ENCODE measurements around the gene ZNF81. TPM values are rescaled to one million over a fixed set of nuclear protein-coding genes. Genes with fewer than 3 reads are reported as not detected.
A peak's percentile ranks its signal among the peaks of the same experiment; 100 is the strongest.

ZNF81 gene
- polyA plus RNA-seq, 1 donor from 2014 or later, result 7.0 TPM

GRCh38 chrX:47838361-47838760 lies 1.7 kb downstream of the ZNF81 start:
- no peak for TF ChIP-seq MXI1 (conservative IDR thresholded peaks at IDR 0.05; ENCODE audit: poor library complexity, severe bottlenecking)
- no peak for TF ChIP-seq RAD21 (conservative IDR thresholded peaks at IDR 0.05)
- TF ChIP-seq SMC3 (conservative IDR thresholded peaks at IDR 0.05; ENCODE audit: poor library complexity), result no peak
- TF ChIP-seq EP300 (conservative IDR thresholded peaks at IDR 0.05; ENCODE audit: poor library complexity, severe bottlenecking), result no peak
- no peak for TF ChIP-seq POLR2AphosphoS5 (IDR thresholded peaks at IDR 0.05)
- TF ChIP-seq TAF1 (IDR thresholded peaks at IDR 0.05; ENCODE audit: low read depth), result no peak
- TF ChIP-seq, protein P1, sequence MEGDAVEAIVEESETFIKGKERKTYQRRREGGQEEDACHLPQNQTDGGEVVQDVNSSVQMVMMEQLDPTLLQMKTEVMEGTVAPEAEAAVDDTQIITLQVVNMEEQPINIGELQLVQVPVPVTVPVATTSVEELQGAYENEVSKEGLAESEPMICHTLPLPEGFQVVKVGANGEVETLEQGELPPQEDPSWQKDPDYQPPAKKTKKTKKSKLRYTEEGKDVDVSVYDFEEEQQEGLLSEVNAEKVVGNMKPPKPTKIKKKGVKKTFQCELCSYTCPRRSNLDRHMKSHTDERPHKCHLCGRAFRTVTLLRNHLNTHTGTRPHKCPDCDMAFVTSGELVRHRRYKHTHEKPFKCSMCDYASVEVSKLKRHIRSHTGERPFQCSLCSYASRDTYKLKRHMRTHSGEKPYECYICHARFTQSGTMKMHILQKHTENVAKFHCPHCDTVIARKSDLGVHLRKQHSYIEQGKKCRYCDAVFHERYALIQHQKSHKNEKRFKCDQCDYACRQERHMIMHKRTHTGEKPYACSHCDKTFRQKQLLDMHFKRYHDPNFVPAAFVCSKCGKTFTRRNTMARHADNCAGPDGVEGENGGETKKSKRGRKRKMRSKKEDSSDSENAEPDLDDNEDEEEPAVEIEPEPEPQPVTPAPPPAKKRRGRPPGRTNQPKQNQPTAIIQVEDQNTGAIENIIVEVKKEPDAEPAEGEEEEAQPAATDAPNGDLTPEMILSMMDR (IDR thresholded peaks at IDR 0.05; ENCODE audit: poor library complexity, severe bottlenecking), result no peak
- TF ChIP-seq EZH2 (IDR thresholded peaks at IDR 0.05; ENCODE audit: borderline replicate concordance, insufficient read depth, low read length, poor library complexity, severe bottlenecking), result no peak
- TF ChIP-seq, protein P2, sequence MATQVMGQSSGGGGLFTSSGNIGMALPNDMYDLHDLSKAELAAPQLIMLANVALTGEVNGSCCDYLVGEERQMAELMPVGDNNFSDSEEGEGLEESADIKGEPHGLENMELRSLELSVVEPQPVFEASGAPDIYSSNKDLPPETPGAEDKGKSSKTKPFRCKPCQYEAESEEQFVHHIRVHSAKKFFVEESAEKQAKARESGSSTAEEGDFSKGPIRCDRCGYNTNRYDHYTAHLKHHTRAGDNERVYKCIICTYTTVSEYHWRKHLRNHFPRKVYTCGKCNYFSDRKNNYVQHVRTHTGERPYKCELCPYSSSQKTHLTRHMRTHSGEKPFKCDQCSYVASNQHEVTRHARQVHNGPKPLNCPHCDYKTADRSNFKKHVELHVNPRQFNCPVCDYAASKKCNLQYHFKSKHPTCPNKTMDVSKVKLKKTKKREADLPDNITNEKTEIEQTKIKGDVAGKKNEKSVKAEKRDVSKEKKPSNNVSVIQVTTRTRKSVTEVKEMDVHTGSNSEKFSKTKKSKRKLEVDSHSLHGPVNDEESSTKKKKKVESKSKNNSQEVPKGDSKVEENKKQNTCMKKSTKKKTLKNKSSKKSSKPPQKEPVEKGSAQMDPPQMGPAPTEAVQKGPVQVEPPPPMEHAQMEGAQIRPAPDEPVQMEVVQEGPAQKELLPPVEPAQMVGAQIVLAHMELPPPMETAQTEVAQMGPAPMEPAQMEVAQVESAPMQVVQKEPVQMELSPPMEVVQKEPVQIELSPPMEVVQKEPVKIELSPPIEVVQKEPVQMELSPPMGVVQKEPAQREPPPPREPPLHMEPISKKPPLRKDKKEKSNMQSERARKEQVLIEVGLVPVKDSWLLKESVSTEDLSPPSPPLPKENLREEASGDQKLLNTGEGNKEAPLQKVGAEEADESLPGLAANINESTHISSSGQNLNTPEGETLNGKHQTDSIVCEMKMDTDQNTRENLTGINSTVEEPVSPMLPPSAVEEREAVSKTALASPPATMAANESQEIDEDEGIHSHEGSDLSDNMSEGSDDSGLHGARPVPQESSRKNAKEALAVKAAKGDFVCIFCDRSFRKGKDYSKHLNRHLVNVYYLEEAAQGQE (IDR thresholded peaks at IDR 0.05; ENCODE audit: borderline replicate concordance), result no peak
- H3K79me2 ChIP-seq (replicated peaks; ENCODE audit: insufficient read depth, low read length), result no peaks in the 10 kb centered on the region
- peak overlapping the region; percentile 74 for H3K4me3 ChIP-seq (ENCODE audit: low read length)
- H2AFZ ChIP-seq (ENCODE audit: low read depth, low read length), result no peak overlapping the region
- no peak overlapping the region for H3K27ac ChIP-seq (ENCODE audit: low read length)
- H3K9me2 ChIP-seq (ENCODE audit: insufficient read depth, low read length), result no peaks in the 10 kb centered on the region
- no peaks in the 10 kb centered on the region for H3F3A ChIP-seq (ENCODE audit: insufficient read depth, low read length, poor library complexity, severe bottlenecking)
- no peaks in the 10 kb centered on the region for H3K27me3 ChIP-seq (ENCODE audit: insufficient read depth, low read depth, low read length)
- H3K36me3 ChIP-seq (ENCODE audit: insufficient read depth, low read length), result no peaks in the 10 kb centered on the region
- H4K20me1 ChIP-seq (ENCODE audit: insufficient read depth), result no peaks in the 10 kb centered on the region
- no peak overlapping the region for H3K4me2 ChIP-seq (ENCODE audit: low read length)
- no peak overlapping the region for H3K9ac ChIP-seq (ENCODE audit: low read length)
- no peaks in the 10 kb centered on the region for H3K9me3 ChIP-seq (ENCODE audit: low read length)

DNA sequence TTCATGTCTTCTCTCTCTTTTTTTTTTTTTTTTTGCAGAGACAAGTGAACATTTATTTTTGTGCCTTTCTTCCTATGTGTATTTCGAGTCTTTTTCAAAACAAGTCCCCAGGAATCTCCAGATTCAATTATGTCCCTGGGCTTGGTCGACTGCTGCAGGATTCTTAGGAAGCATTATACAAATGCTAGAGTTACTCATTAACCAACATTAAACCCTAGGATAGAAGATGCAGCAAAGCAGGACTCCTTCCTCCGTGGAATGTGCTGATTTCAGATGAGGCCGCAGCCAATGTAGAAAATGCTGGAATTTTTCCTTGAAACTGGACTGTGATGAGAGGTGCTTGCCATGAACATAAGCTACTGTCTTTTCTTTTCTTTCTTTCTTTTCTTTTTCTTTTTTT lies 3.4 kb downstream of the ZNF81 start:
- Histone ChIP-seq H4K20me1 (ENCODE audit: insufficient read depth) (no peaks in the 10 kb centered on the region), H3K4me2 (ENCODE audit: low read length) (no peak overlapping the region), H3K36me3 (ENCODE audit: insufficient read depth, low read length) (no peaks in the 10 kb centered on the region), H3K9me2 (ENCODE audit: insufficient read depth, low read length) (no peaks in the 10 kb centered on the region), H3K27me3 (ENCODE audit: insufficient read depth, low read depth, low read length) (no peaks in the 10 kb centered on the region), H3K27ac (ENCODE audit: low read length) (no peak overlapping the region), H3K4me3 (ENCODE audit: low read length) (no peak overlapping the region), H3K79me2 (replicated peaks; ENCODE audit: insufficient read depth, low read length) (no peaks in the 10 kb centered on the region), H3K9ac (ENCODE audit: low read length) (no peak overlapping the region), H3K9me3 (ENCODE audit: low read length) (no peaks in the 10 kb centered on the region), H3F3A (ENCODE audit: insufficient read depth, low read length, poor library complexity, severe bottlenecking) (no peaks in the 10 kb centered on the region), H2AFZ (ENCODE audit: low read depth, low read length) (no peak overlapping the region)
- TF ChIP-seq EP300 (conservative IDR thresholded peaks at IDR 0.05; ENCODE audit: poor library complexity, severe bottlenecking) (no peak), POLR2AphosphoS5 (IDR thresholded peaks at IDR 0.05) (no peak), EZH2 (IDR thresholded peaks at IDR 0.05; ENCODE audit: borderline replicate concordance, insufficient read depth, low read length, poor library complexity, severe bottlenecking) (no peak), TAF1 (IDR thresholded peaks at IDR 0.05; ENCODE audit: low read depth) (no peak), RAD21 (conservative IDR thresholded peaks at IDR 0.05) (no peak)
- TF ChIP-seq, protein P1 (IDR thresholded peaks at IDR 0.05; ENCODE audit: poor library complexity, severe bottlenecking), result no peak
